SK-N-SH (cell line): ENCODE results near the gene ETV3. TPM values are rescaled to one million over a fixed set of nuclear protein-coding genes. Genes with fewer than 3 reads are reported as not detected.

Source experiments
- CTCF ChIA-PET: fragments of 300-600, 350-600 bp; formaldehyde crosslinking; extraction: SDS; loops from one replicate; lab custom pipeline; 2021; lab: Yijun Ruan, JAX
- POLR2A ChIA-PET: fragments of 350-600 bp; sonication (Branson Sonifier 250); formaldehyde crosslinking; extraction: SDS; loops from one replicate; lab custom pipeline; 2020; ENCODE audit warnings: antibody characterized with exemption, inconsistent platforms; lab: Yijun Ruan, JAX
- DNase-seq: peaks from one replicate; pipeline ENCODE4 v3.0.0; 2012
- H2AFZ ChIP-seq: fragments of 200-600 bp; sonication (generic); 2 replicates; pipeline ENCODE4 v1.8.1; 2016; ENCODE audit warnings: antibody characterized with exemption, mild to moderate bottlenecking, low read depth
- H3F3A ChIP-seq: fragments of 200-600 bp; sonication (generic); replicated peaks from 2 replicates; pipeline ENCODE3; 2016; ENCODE audit warnings: antibody characterized with exemption, mild to moderate bottlenecking; ENCODE audit not compliant: insufficient read depth
- H3K27ac ChIP-seq, 2 experiments: fragments of 200-500 bp in 1 of 2; fragments of 200-600 bp in 1 of 2; sonication (Bioruptor generic) in 1 of 2; sonication (generic), shearing (Covaris generic) in 1 of 2; 2 replicates each; pipeline versions ENCODE4 v1.5.1 to v1.6.1; 2014 to 2016; ENCODE audit warnings: low read depth in 2 of 2, inconsistent platforms in 1 of 2, low read length in 1 of 2, mild to moderate bottlenecking in 1 of 2, mixed read lengths in 1 of 2
- H3K27me3 ChIP-seq: fragments of 200-600 bp; sonication (generic), shearing (Covaris generic); 2 replicates; pipeline ENCODE4 v1.6.1; 2016; ENCODE audit warnings: mixed run types; ENCODE audit not compliant: insufficient read depth
- H3K36me3 ChIP-seq, 2 experiments: fragments of 200-500 bp in 1 of 2; fragments of 200-600 bp in 1 of 2; sonication (Bioruptor generic) in 1 of 2; sonication (generic) in 1 of 2; replicated peaks in 1 of 2; 2 replicates each; pipeline versions ENCODE3 to v1.5.1; 2014 to 2016; ENCODE audit warnings: low read length in 1 of 2, mild to moderate bottlenecking in 1 of 2; ENCODE audit not compliant: insufficient read depth in 2 of 2, control insufficient read depth in 1 of 2
- H3K4me1 ChIP-seq, 2 experiments: fragments of 200-500 bp in 1 of 2; fragments of 200-600 bp in 1 of 2; sonication (Bioruptor generic) in 1 of 2; sonication (generic), shearing (Covaris generic) in 1 of 2; 2 replicates each; pipeline versions ENCODE4 v1.5.1 to v1.6.1; 2014 to 2016; ENCODE audit warnings: low read depth in 1 of 2, low read length in 1 of 2, mixed run types in 1 of 2; ENCODE audit not compliant: insufficient read depth in 2 of 2, control insufficient read depth in 1 of 2
- H3K4me2 ChIP-seq: fragments of 200-600 bp; sonication (generic), shearing (Covaris generic); 2 replicates; pipeline ENCODE4 v1.6.1; 2017; ENCODE audit warnings: mixed run types
- H3K4me3 ChIP-seq, 2 experiments: fragments of 200-500 bp in 1 of 2; fragments of 200-600 bp in 1 of 2; sonication (Bioruptor generic) in 1 of 2; sonication (generic), shearing (Covaris generic) in 1 of 2; 2 replicates each; pipeline versions ENCODE4 v1.5.1 to v1.8.1; 2014 to 2016; ENCODE audit warnings: low read depth in 2 of 2, inconsistent platforms in 1 of 2, low read length in 1 of 2, mild to moderate bottlenecking in 1 of 2, mixed read lengths in 1 of 2, moderate library complexity in 1 of 2
- H3K79me2 ChIP-seq: fragments of 200-600 bp; sonication (generic); 2 replicates; pipeline ENCODE4 v1.8.1; 2017; ENCODE audit warnings: mild to moderate bottlenecking; ENCODE audit not compliant: insufficient read depth
- H3K9ac ChIP-seq: fragments of 200-600 bp; sonication (generic); 2 replicates; pipeline ENCODE4 v1.6.1; 2017; ENCODE audit warnings: mixed run types
- H3K9me2 ChIP-seq: fragments of 200-600 bp; sonication (generic); 2 replicates; pipeline ENCODE4 v1.6.1; 2017; ENCODE audit warnings: mixed run types
- H3K9me3 ChIP-seq: fragments of 200-600 bp; sonication (generic); 2 replicates; pipeline ENCODE4 v1.6.1; 2017; ENCODE audit warnings: mixed run types, mild to moderate bottlenecking, moderate library complexity
- H4K20me1 ChIP-seq: fragments of 200-600 bp; sonication (generic); 2 replicates; pipeline ENCODE4 v1.6.1; 2017; ENCODE audit warnings: mild to moderate bottlenecking, mixed run types; ENCODE audit not compliant: insufficient read depth
- CHD2 ChIP-seq: fragments of 150-350 bp; IDR thresholded peaks from 2 replicates; pipeline ENCODE4 v1.6.1; 2018; ENCODE audit warnings: low read length; ENCODE audit not compliant: partially characterized antibody
- FOSL2 ChIP-seq: IDR thresholded peaks from 2 replicates; pipeline ENCODE4 v1.4.0; 2012; ENCODE audit warnings: low read depth, mild to moderate bottlenecking, moderate library complexity, borderline replicate concordance
- FOXM1 ChIP-seq: IDR thresholded peaks from 2 replicates; pipeline ENCODE4 v1.4.0; 2012; ENCODE audit warnings: low read depth, mild to moderate bottlenecking
- GATA2 ChIP-seq: sonication (generic); formaldehyde crosslinking; IDR thresholded peaks from 2 replicates; pipeline ENCODE4 v1.5.0; 2020; ENCODE audit warnings: mild to moderate bottlenecking, missing genetic modification reagents
- JUND ChIP-seq: IDR thresholded peaks from 2 replicates; pipeline ENCODE4 v1.4.0; 2012
- MAX ChIP-seq: IDR thresholded peaks from 2 replicates; pipeline ENCODE4 v1.4.0; 2012; ENCODE audit warnings: low read depth
- MXI1 ChIP-seq: IDR thresholded peaks from 2 replicates; pipeline ENCODE4 v1.6.1; 2012; ENCODE audit warnings: mild to moderate bottlenecking, low read depth, low read length, improper control_type of control experiment
- NFIC ChIP-seq: IDR thresholded peaks from 2 replicates; pipeline ENCODE4 v1.4.0; 2012; ENCODE audit warnings: borderline replicate concordance
- PBX3 ChIP-seq: IDR thresholded peaks from 2 replicates; pipeline ENCODE4; 2012
- POLR2AphosphoS5 ChIP-seq: IDR thresholded peaks from 2 replicates; pipeline ENCODE4 v1.6.1; 2012; ENCODE audit warnings: low read depth, low read length
- RCOR1 ChIP-seq: fragments of 150-350 bp; IDR thresholded peaks from 2 replicates; pipeline ENCODE4 v1.6.1; 2017; ENCODE audit warnings: antibody characterized with exemption, low read length
- TAF1 ChIP-seq: IDR thresholded peaks from 2 replicates; pipeline ENCODE4 v1.6.1; 2012; ENCODE audit warnings: low read depth, mild to moderate bottlenecking, low read length, moderate library complexity, borderline replicate concordance
- TCF12 ChIP-seq: IDR thresholded peaks from 2 replicates; pipeline ENCODE4 v1.4.0; 2012
- USF2 ChIP-seq: fragments of 150-350 bp; IDR thresholded peaks from 2 replicates; pipeline ENCODE4 v1.6.1; 2017; ENCODE audit warnings: antibody characterized with exemption, low read length, low read depth, borderline replicate concordance
- ZBTB33 ChIP-seq: IDR thresholded peaks from 2 replicates; pipeline ENCODE4 v1.4.0; 2012; ENCODE audit warnings: low read depth, borderline replicate concordance
- WGBS: methylation state at CpG from one replicate; pipeline ENCODE4 v1.1.6; 2017; ENCODE audit warnings: low lambda C conversion rate; 5-methylcytosine and 5-hydroxymethylcytosine counted together
- polyA plus RNA-seq, 3 experiments: library from polyadenylated mRNA; depleted of rRNA; stranded (reverse); fragments of >200 nt; gene quantifications; 2 replicates each; pipeline ENCODE4 v1.2.3, GENCODE V29; 2012
- TF ChIP-seq, protein P1 (sequence below): IDR thresholded peaks from 2 replicates; pipeline ENCODE4 v1.6.1; 2012; ENCODE audit warnings: mild to moderate bottlenecking, low read depth, low read length, moderate library complexity

ETV3 gene
- polyA plus RNA-seq, 1 of the 3 experiments (the other 2 are of a cell fraction) = 5.4 TPM

GRCh38 chr1:157154940-157155514 is 16.8 kb upstream of the ETV3 start:
- H2AFZ ChIP-seq = no peak overlapping the region
- no peaks in the 10 kb centered on the region; the same call in 1 of the 2 replicates for H3K27me3 ChIP-seq
- CTCF ChIA-PET = interaction anchor here (0.6 to 18.9 kb wide), 25 partner anchors 8 to 238 kb away, joined by 3 to 586 read pairs (median 8); partner anchors contain the start of genes ETV3 and ETV3L
- TF ChIP-seq NFIC (peak; percentile 32; the same call in 1 of the 2 replicates), RCOR1 (no peak)
- H3K9me3 ChIP-seq = no peaks in the 10 kb centered on the region
- H3K9ac ChIP-seq = no peak overlapping the region
- no peak overlapping the region for H3K27ac ChIP-seq
- H3K9me2 ChIP-seq = no peaks in the 10 kb centered on the region
- no peaks in the 10 kb centered on the region for H4K20me1 ChIP-seq
- POLR2A ChIA-PET = interaction anchor here (1.0 to 2.9 kb wide), 3 partner anchors 17 to 654 kb away, joined by 3 to 13 read pairs (median 10); partner anchors contain the start of genes ETV3 and MEF2D
- no peak for DNase-seq
- H3K4me2 ChIP-seq = no peak overlapping the region
- H3K79me2 ChIP-seq = no peaks in the 10 kb centered on the region
- H3K4me1 ChIP-seq = peaks cover 15 to 34% of the 10 kb centered on the region in 2 experiments; a peak in 3 of 4 replicates
- no peaks in the 10 kb centered on the region for H3F3A ChIP-seq
- H3K4me3 ChIP-seq = no peak overlapping the region
- WGBS = 67% methylated on average over 5 of the region's 7 CpGs
- H3K36me3 ChIP-seq = no peaks in the 10 kb centered on the region

- no peak overlapping the region for H2AFZ ChIP-seq
- ChIA-PET CTCF (interaction anchor here (1.9 to 18.9 kb wide), 11 partner anchors 9 to 80 kb away, joined by 5 to 586 read pairs (median 17); partner anchors contain the start of genes ETV3 and ETV3L), POLR2A (interaction anchor here (1.0 to 2.9 kb wide), 2 partner anchors 16 to 653 kb away, joined by 3 to 10 read pairs; partner anchors contain the start of genes ETV3 and MEF2D)
- H3K79me2 ChIP-seq = no peaks in the 10 kb centered on the region
- H3K27ac ChIP-seq = no peak overlapping the region
- no peaks in the 10 kb centered on the region for H3K9me2 ChIP-seq
- no peak for DNase-seq
- no peak overlapping the region for H3K4me3 ChIP-seq
- WGBS = 81% methylated on average over 5 of the region's 5 CpGs
- H3K9me3 ChIP-seq = no peaks in the 10 kb centered on the region
- no peaks in the 10 kb centered on the region; the same call in 1 of the 2 replicates for H3K27me3 ChIP-seq
- no peaks in the 10 kb centered on the region for H4K20me1 ChIP-seq
- no peak for TF ChIP-seq PBX3
- TF ChIP-seq USF2 = no peak
- no peak for TF ChIP-seq MXI1
- TF ChIP-seq POLR2AphosphoS5 = no peak
- TF ChIP-seq RCOR1 = no peak
- TF ChIP-seq MAX = no peak
- TF ChIP-seq JUND = no peak
- TF ChIP-seq, protein P1, sequence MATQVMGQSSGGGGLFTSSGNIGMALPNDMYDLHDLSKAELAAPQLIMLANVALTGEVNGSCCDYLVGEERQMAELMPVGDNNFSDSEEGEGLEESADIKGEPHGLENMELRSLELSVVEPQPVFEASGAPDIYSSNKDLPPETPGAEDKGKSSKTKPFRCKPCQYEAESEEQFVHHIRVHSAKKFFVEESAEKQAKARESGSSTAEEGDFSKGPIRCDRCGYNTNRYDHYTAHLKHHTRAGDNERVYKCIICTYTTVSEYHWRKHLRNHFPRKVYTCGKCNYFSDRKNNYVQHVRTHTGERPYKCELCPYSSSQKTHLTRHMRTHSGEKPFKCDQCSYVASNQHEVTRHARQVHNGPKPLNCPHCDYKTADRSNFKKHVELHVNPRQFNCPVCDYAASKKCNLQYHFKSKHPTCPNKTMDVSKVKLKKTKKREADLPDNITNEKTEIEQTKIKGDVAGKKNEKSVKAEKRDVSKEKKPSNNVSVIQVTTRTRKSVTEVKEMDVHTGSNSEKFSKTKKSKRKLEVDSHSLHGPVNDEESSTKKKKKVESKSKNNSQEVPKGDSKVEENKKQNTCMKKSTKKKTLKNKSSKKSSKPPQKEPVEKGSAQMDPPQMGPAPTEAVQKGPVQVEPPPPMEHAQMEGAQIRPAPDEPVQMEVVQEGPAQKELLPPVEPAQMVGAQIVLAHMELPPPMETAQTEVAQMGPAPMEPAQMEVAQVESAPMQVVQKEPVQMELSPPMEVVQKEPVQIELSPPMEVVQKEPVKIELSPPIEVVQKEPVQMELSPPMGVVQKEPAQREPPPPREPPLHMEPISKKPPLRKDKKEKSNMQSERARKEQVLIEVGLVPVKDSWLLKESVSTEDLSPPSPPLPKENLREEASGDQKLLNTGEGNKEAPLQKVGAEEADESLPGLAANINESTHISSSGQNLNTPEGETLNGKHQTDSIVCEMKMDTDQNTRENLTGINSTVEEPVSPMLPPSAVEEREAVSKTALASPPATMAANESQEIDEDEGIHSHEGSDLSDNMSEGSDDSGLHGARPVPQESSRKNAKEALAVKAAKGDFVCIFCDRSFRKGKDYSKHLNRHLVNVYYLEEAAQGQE = no peak
- TF ChIP-seq GATA2 (CRISPR knock-in tag) = no peak
- TF ChIP-seq FOSL2 = no peak
- TF ChIP-seq FOXM1 = no peak
- TF ChIP-seq CHD2 = no peak
- no peak for TF ChIP-seq TAF1
- TF ChIP-seq NFIC = no peak
- no peak for TF ChIP-seq ZBTB33
- TF ChIP-seq TCF12 = no peak
- no peak overlapping the region for H3K9ac ChIP-seq
- no peaks in the 10 kb centered on the region for H3K36me3 ChIP-seq
- no peak overlapping the region for H3K4me2 ChIP-seq
- peaks cover 15 to 34% of the 10 kb centered on the region in 2 experiments; a peak in 3 of 4 replicates for H3K4me1 ChIP-seq
- H3F3A ChIP-seq = no peaks in the 10 kb centered on the region
These were observed 16.1 kb upstream of the ETV3 start for GRCh38 chr1:157154291-157154690.
